DOHH2 (cell line): ENCODE results near the gene BDKRB2.

Experiments
- CTCF ChIP-seq: fragments of 200-600 bp; sonication (generic); IDR thresholded peaks from one replicate; pipeline ENCODE4 v1.5.1; 2014; ENCODE audit warnings: antibody characterized with exemption, mild to moderate bottlenecking, low read depth, low read length; ENCODE audit not compliant: poor library complexity, severe bottlenecking
- EZH2phosphoT487 ChIP-seq: fragments of 200-600 bp; sonication (generic); IDR thresholded peaks from 2 replicates; pipeline ENCODE4 v1.6.1; 2017; ENCODE audit warnings: borderline replicate concordance, mild to moderate bottlenecking, antibody characterized with exemption, low read length, moderate library complexity, mixed read lengths

- no peak for TF ChIP-seq CTCF
- TF ChIP-seq EZH2phosphoT487, result no peak
Observed at GRCh38 chr14:96221841-96222240, 17.2 kb downstream of the BDKRB2 start.
